HG03280 (cell line): ENCODE data around the gene C16orf87.
"Not testable (repeated sequence)": the region's sequence is repeated elsewhere in the genome, so short reads cannot be mapped to it uniquely, and the experiment has no call there.

Experiments
- ATAC-seq: cut with Tn5 transposase; IDR thresholded peaks from one replicate; pipeline ENCODE4 v1.9.1; 2021; ENCODE audit warnings: mild to moderate bottlenecking, moderate library complexity; ENCODE audit not compliant: unreplicated experiment

Gene C16orf87, protein sequence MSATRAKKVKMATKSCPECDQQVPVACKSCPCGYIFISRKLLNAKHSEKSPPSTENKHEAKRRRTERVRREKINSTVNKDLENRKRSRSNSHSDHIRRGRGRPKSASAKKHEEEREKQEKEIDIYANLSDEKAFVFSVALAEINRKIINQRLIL

DNA sequence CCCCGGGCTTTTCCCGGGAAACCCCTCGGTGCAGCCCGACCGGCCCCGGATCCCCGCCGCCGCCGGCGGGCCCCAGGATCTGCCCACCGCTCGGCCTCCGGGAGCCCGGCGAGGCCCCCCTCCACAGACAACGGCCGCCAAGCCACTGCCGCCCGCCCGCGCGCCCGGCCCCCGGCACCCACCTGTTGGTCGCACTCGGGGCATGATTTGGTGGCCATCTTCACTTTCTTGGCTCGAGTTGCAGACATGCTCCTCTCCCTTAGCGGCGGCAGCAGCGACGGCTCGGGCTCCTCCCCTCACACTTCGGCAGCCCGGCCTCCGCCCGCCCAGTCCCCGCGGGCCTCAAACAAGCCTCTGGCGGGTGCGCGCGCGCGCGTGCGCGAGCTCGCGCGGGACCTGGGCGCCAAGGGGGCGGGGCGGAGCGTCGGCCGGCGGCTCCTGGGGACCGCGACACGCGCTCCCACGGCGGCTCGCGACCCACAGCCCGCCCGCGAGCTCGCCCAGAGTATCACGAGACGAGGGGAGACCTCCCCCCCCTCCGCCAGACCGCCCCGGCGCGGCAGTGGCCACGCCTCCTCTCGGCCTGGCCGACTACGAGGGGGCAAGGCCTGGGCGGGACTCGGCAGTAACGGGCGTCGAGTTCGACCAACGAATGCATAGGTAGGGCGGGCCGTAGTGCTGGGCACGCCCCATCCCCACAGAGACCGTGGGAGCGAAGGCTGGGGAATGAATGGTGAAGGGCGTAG is at the start of gene C16orf87:
Gene C16orf87, minus strand, starts transcription at position 279 of the 746 bp plus-strand sequence. Its CDS starts 31 bp downstream, at position 248.
- ATAC-seq, result peak; percentile 93

DNA sequence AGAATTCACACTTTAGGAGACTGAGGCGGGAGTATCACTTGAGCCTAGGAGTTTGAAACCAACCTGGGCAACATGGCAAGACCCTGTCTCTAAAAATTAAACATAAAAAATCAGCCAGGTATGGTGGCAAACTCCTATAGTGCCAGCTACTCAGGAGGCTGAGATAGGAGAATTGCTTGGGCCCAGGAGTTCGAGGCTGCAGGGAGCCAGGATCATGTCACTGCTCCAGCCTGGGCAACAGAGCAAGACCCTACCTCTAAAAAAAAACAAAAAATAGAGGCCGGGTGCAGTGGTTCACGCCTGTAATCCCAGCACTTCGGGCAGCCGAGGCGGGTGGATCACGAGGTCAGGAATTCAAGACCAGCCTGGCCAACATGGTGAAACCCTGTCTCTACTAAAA is 44.3 kb upstream of the C16orf87 start:
- ATAC-seq, result no peak

DNA sequence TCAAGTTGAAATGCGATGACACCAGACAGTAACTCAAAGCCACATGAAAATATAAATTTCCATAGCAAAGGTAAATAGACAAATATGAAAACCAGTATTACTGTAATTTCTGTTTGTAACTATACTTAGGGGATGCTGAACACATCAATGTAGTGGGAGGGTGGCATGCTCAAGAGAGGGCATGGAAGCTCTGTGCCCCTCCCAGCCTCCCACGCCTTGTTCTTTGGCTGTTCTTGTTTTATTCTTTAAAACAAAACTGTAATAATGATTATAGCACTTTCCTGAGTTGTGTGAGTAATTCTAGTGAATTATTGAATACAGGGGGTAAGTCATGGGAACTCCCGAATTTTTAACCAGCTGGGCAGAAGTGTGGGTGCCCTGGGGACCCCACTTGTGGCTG is 42.2 kb upstream of the C16orf87 start:
- ATAC-seq, result no peak

DNA sequence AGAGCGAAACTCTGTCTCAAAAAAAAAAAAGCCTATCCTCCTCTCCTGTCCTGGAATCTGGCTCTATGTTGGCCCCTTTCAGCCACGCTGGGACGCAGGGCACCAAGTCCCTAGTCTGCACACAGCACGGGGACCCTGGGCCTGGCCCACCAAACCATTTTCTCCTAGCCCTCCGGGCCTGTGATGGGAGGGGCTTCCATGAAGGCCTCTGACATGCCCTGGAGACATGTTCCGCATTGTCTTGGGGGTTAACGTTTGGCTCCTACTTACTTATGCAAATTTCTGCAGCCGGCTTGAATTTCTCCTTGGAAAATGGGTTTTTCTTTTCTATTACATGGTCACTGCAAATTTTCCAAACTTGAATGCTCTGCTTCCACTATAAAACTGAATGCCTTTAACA is 40.6 kb upstream of the C16orf87 start:
- no peak for ATAC-seq

DNA sequence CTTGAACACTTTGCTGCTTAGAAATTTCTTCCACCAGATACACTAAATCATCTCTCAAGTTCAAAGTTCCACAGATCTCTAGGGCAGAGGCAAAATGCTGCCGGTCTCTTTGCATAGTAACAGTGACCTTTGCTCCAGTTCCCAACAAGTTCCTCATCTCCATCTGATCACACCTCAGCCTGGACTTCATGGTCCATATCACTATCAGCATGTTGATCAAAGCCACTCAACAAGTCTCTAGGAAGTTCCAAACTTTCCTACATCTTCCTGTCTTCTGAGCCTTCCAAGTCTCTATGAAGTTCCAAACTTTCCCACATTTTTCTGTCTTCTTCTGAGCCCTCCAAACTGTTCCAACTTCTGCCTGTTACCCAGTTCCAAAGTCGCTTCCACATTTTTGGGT is 37.9 kb upstream of the C16orf87 start:
- not testable (repeated sequence) for ATAC-seq

DNA sequence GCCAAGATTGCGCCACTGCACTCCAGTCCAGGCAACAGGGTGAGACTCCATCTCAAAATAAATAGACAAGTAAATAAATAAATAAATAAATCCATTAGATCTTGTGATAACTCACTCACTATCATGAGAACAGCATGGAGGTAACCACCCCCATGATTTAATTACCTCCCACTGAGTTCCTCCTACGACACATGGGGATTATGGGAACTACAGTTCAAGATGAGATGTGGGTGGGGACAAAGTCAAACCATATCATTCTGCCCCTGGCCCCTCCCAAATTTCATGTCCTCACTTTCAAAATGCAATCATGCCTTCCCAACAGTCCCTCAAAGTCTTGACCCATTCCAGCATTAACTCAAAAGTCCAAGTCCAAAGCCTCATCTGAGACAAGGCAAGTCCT is 36.5 kb upstream of the C16orf87 start:
- not testable (repeated sequence) for ATAC-seq

DNA sequence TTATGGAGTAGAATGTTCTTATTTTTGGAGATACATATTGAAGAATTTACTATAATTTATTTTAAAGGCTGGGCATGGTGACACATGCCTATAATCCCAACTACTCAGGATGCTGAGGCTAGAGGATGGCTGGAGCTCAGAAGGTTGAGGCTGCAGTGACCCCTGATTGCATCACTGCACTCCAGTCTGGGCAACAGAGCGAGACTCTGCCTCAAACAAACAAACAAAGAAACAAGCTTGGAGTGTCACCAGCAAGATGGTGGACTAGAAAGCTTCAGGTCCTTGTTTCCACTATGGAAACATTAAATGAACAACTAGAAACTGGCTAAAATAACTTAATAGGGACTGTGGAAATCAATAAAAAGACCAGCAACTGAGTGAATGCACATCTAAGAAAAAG is 35.3 kb upstream of the C16orf87 start:
- no peak for ATAC-seq

DNA sequence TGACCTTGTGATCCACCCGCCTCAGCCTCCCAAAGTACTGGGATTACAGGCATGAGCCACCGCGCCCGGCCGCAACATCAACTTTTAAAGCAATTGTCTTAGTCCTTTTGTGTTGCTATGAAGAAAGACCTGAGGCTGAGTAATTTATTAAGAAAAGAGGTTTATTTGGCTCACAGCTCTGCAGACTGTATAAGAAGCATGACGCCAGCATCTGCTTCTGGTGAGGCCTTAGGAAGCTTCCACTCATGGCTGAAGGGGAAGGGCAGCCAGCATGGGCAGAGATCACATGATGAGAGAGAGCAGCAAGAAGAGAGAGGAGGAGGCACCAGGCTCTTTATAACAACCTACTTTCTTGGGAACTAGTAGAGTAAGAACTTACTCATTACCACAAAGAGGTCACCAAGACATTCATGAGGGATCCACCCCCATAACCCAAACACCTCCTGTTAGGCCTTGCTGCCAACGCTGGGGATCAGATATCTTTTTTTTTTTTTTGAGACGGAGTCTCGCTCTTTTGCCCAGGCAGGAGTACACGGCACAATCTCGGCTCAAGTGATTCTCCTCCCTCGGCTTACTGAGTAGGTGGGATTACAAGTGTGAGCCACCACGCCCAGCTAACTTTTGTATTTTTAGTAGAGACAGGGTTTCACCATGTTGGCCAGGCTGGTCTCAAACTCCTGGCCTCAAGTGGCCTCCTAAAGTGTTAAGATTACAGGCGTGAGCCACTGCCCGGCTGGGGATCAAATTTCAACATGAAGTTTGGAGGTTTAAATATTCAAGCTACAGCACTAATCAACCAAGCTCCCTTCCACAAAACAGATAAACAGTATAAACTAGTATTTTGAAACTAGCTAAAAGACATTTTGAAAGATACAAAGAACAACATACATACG is 31.8 kb upstream of the C16orf87 start:
- ATAC-seq, result no peak

DNA sequence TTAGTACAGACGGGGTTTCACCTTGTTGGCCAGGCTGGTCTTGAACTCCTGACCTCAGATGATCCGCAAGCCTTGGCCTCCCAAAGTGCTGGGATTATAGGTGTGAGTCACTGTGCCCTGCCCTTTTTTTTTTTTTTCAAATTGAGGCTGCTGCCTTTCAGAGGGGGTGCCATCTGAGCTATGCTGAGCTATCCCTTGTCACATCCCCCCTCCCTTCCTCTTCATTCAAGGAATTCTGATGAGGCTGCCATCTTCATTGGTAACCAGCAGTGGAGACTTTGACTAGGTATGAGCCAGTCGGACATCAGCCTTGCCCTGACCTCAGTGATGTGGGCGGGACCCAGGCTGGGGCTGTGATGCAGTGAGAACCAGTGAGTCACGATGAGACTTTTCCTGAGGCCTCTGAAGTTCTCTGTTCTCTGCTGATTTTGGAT is 28.8 kb upstream of the C16orf87 start:
- ATAC-seq, result no peak

DNA sequence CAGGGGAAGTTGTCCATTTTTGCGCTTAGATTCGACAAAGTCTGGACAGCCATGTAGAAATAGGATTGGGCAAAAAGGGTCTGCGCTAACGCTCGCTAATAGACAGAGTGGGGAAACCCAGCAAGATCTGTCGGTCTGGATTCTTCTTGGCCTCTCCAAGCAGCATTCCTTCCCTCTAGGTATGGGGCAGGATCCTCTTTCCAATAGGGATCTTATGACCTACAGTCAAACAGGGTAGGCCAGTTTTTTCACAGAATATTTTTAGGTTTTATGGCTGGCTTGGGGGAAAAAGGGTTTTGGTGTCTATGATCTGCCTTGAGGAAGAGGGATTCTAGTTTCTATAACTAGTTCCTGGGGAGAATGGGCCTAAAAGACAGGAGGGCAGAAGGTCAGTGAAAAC is 27.2 kb upstream of the C16orf87 start:
- ATAC-seq, result no peak

DNA sequence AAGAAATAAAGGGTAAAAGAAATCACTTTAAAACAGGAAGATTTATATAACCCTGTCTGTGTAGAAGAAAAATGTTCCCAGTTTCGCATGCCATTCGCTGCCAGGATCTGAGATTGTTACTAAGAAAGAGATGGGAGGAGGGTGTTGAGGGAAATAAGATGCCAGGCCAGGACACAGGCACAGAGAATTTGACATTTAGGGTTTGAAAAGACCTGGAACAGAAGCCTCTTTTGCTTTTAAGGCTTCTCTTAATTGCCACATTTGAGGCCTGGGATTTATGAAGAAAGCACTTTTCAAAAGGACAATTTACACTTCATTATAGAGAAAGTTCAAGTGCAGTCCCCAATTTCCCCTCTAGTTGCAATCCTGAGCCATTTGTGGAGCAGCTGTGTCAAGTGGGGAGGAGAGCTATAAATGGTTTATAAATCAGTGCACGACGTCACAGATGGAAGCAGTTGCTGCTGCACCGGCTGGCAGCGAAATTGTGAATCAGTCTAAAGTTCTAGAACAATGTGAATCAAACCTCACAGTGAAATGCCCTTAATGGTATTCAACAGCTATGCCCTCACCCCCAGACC is 26.5 kb upstream of the C16orf87 start:
- no peak for ATAC-seq

DNA sequence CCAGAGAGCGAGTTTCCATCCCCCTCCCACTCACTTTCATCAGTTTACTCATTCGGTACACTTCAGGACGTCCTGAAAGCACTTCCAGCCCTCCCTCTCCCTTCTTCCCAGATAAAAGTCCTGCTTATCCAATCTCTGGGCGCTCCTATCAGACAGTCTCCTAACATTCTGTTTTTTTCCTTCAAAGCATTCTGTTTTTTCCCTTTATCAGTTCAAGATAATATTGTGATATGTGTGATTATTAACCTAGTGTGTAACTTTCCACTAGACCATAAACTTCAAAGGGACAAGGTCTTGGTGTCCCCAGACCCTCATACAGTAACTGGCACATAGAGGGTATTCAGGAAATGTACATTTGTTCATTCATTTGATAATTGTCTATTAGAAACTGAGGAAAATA is 24.4 kb upstream of the C16orf87 start:
- no peak for ATAC-seq

DNA sequence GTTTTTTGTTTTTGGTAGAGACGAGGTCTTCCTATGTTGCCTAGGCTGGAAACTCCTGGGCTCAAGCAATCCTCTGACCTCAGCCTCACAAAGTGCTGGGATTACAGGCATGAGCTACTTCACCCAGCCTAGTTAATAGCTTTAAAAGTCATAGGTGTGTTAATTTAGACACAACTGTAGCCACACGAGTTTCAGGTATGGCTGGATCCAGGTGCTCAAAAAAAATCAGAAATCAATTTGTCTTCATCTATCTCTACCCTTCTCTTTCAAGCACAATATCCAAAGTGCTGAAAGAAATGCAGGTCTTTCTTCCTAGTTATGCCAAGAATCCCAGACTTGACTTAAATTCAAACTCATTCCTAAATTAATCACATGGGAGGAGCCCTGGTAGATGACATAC is 23.9 kb upstream of the C16orf87 start:
- no peak for ATAC-seq

DNA sequence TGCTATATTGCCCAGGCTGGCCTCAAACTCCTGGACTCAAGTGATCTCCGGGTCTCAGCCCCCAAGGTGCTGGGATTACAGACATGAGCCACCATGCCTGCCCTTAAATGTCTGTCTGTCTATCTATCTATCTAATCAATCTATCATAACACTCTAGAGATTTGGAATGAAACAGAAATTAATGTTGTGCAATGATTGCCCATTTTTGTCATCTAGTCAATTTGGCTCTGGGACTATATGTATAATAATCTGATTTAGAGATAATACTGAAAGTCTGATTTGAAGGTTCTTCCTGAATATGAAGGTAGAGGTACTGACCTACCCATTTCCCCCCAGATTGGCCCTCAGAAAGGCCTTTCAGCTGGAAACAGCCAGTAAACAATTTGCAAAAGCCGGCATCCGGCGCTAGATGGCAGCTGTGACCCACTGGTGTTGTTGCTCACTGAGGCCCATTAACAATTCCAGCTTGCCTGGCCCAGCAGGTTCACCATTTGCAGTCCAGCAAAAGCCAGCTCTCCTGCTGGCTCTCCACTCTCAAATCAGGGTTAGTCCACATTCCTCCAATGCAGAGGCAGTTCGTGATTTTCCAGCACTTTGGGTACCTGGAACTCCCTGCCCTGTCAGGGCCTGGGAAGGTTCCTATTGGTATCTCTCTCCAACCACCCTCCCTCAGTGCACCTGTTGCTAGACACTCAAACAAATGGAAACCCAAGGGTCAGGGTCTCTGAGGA is 22.9 kb upstream of the C16orf87 start:
- peak; percentile 47 for ATAC-seq

DNA sequence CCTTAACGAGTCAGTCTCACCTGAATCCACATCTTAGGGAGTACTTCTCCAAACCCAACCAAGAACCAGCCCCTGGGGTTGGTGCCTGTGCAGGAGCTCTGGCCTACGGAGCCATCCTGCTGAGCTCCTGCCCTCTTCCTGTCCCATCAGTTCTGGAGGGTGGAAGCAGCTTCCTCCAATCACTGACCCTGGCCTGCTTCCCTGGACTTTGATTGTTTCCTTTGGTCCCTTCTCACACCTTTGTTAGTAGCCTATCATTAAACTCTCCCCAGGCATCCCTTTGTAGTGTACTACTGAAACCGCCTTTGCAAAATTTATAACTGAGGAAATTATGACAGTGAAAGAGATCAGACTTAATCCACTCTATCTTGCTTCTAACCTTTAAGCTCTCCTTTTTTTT is 21.1 kb upstream of the C16orf87 start:
- ATAC-seq, result no peak

DNA sequence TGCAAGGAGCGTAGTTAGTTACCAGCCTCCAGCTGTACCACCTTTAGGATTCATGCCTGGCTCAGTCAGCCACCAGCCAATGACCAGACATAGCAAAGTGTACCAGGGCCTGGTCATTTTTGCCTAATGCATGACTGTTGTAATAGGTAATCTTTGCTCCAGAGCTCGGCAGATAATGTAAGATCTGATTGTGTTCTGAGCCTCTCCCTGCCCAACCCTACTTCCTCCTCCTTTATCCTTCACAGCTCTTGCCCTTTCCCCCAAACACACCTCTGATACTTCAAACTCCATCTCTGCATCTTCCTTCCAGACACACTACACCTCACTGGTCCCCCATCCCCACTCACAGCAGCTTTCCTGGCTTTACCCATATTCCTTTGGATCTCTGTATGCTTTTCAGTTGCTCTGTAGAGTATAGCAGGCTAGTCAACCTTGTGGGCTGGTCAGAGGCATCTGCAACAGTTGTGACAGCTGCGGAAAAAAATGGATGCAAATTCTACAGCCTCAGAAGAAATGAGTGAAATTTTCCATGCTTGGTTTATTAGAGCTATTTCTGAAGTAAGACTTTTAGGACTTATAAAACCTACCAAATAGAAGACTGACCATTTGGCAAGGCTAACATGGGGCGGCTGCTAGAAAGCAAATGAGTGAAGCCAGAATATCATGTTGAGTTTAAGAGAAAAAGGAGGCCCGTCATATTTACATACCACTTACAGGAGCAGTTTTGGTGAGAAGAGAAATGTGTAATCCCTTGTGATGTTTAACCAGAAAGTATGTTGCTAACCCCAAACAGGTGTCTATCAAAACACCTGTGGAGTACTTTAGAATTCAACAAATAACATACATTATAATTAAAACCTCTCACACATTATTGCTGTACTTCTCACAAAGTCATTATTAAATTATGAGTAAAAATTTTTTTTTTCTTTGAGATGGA is 19.9 kb upstream of the C16orf87 start:
- no peak for ATAC-seq

DNA sequence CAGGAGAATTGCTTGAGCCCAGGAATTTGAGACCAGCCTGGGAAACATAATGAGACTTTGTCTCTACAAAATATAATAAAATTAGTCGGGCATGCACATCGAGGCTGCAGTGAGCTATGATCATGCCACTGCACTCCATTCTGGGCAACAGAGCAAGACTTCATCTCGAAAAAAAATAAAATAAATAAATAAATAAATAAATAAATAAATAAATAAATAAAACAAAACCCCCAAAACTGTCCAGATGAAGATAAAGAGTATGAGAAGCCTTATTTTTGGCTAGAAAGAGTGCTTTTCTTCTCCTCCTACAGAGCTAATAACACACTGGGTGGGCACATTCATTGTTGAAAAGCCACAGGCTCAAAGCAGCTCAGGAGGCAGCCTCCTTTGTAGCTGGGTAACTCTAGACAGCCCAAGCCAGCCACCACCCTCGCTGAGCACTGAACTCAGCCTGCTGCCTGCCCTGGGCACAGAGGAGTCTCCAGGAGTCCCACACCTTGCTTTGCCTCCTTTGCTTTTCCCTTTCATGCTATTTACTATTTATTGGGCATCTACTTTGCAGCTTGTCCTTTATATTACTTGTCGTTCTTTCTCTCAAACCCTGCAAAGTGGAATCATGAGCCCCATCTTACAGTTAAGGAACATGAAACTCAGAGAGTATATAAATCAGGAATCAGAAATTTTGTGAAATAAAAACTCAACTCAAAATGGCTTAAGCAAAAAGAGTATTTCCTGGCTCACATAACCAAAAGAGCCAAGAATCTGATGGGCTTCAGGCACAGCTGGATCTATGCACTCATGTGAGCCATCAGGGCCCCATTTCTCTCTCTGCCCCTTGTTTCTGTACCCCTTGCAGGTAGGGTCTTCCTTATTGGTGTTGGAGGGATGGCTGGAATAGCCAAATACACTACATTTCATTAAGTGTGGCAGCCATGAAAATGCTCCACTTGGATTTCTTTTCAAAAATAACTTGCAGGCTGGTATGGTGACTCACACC is 18.1 kb upstream of the C16orf87 start:
- ATAC-seq, result no peak

DNA sequence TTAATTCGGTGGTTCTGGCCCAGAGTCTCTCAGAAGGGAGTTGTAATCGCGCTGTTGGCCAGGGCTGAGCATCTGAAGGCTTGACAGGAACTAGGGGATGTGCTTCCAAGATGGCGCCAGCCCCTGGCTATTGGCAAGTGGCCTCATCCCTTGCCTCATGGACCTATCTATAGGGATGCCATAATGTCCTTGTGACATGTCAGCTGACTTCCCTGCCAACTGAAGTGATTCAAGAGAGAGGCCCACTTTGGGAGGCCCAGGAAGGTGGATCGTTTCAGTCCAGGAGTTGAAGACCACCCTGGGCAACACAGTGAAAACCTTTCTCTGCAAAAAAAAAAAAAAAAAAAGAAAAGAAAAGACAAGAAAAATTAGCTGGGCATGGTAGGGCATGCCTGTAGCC is 15.0 kb upstream of the C16orf87 start:
- ATAC-seq, result no peak
